Lower leg skin (tissue), 3 donors: ENCODE measurements around the gene SYT5.

Experiments used
- POLR2A ChIP-seq, 2 donors: fragments of 450-650 bp; IDR thresholded peaks; one replicate each; pipeline ENCODE4 v1.6.1; 2016 to 2017; ENCODE audit warnings: antibody characterized with exemption in 2 of 2, mild to moderate bottlenecking in 1 of 2, moderate library complexity in 1 of 2
- TF ChIP-seq, protein P1 (sequence below), 3 donors: fragments of 450-650 bp; IDR thresholded peaks; one replicate each; pipeline ENCODE4 v1.5.1; 2016; ENCODE audit warnings: antibody characterized with exemption in 3 of 3, mild to moderate bottlenecking in 3 of 3, moderate library complexity in 2 of 3

DNA sequence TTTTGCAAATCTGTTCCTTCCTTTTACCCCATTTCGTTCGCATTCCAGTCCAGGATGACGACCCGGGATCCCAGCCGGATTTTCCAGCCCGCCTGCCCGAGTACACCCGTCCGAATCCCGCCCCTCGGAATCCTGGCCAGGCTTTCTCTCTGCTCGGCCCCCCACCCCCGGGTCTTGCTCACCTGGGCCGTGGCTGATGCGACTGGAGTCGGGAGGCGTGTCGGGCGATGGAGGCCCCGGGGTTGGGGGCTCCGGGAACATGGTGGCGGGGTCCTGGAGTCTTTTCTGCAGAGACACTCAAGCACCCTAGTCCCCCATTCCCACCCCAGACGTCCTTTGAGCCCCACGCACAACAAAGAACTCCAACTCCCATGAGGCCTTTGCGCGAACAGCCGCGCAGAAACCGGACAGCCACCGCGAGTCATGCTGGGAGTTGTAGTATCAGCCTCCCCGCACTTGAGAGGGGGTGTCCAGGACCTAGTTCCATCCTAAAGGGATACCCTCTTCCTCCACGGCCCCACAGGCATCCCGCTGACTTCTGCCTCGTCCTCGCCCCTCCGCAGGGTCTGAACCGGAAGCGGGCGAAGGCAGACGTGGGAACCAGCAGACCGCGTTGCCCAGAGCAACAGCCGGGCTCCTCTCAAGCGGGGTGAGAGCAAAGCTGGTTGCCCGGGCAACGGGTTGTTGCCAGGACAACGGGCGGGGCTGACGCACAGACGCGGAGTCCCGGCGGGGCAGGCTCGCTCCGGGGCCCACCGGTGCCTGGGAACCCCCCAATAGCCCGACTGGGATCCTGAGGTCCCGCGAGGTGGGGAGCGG lies 1.1 kb downstream of the SYT5 start:
- TF ChIP-seq, protein P1, sequence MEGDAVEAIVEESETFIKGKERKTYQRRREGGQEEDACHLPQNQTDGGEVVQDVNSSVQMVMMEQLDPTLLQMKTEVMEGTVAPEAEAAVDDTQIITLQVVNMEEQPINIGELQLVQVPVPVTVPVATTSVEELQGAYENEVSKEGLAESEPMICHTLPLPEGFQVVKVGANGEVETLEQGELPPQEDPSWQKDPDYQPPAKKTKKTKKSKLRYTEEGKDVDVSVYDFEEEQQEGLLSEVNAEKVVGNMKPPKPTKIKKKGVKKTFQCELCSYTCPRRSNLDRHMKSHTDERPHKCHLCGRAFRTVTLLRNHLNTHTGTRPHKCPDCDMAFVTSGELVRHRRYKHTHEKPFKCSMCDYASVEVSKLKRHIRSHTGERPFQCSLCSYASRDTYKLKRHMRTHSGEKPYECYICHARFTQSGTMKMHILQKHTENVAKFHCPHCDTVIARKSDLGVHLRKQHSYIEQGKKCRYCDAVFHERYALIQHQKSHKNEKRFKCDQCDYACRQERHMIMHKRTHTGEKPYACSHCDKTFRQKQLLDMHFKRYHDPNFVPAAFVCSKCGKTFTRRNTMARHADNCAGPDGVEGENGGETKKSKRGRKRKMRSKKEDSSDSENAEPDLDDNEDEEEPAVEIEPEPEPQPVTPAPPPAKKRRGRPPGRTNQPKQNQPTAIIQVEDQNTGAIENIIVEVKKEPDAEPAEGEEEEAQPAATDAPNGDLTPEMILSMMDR (IDR thresholded peaks at IDR 0.05): no peak
- TF ChIP-seq POLR2A (IDR thresholded peaks at IDR 0.05): no peak
